HG02973 (cell line): ENCODE data around the gene GREB1L.

Experiments used
- ATAC-seq: cut with Tn5 transposase; IDR thresholded peaks from one replicate; pipeline ENCODE4 v1.9.1; 2021; ENCODE audit warnings: moderate library complexity; ENCODE audit not compliant: unreplicated experiment

The GREB1L gene

DNA sequence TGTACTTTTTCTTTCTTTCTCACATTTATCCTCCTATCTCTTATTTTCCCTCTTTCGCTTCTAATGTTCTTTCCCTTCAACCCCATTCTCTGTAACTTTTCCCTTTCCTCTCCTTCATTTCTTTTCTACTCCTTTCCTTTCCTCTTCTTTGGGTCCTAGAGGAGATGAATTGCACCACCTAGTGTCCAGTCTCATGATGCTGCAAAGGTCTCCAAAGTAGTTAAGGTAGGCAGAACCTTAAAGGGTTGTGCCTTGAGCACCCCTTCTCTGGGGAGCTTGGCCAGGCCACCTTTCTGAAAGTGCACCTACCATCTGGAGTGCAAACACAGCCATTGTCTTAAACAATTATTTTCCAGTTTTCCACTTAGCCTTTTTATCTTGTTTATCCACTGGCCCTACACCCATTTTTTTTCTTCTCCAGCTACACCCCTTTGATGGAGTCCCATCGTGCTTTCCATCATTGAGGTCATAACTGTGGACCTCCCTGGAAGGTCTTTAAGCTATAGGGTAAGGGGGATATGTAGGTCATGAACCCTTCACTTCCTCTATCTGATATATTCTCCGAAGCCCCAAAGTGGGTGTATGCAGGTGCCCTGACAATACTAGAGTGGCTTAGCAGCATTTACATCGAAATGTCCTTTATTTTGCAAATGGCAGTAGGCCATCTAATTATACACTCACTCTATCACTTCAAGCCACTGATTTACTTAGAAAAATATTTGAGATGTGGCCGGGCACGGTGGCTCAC lies 202.6 kb downstream of the GREB1L start:
- ATAC-seq: no peak

- ATAC-seq: no peak
Measured at GRCh38 chr18:21448299-21448698, 206.3 kb downstream of the GREB1L start.

GRCh38 chr18:21449367-21450290 lies 207.6 kb downstream of the GREB1L start:
- ATAC-seq: no peak

DNA sequence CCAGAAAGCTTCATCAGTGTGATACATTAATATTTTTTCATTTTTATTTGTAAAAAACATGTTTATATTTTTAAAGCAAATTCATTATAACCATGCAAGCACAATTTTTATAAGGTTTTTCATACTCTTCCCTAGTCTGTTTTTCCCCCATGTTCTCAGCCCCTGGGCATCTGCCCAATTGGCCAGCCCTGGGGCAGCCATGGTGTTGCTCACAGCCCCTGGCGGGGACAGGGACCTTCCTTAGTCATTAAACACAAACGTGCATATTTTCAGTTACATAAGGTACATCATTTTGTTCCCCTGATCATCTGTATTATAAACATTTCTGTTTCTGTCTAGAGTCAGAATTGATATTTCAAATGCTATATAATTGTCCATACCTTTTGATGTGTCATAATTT lies 208.5 kb downstream of the GREB1L start:
- ATAC-seq: no peak

DNA sequence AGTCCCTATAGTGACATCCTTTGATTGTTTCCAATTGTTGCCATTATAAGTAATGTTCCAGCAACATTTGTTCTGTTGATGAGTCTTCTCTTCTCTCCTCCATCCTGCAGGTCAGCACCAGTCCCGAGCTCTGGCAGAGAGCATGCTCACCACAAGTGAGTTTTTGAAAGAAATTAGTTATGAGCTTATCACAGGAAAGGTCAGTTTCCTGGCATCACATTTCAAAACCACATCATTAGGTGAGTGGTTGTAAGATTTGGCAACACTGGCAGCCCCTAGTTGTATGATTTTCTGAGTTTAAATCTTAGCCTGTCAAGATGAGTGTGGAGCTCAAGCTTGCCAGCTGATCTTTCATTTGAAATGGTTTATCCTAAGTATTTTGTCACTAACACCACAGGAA lies 208.9 kb downstream of the GREB1L start:
- ATAC-seq: no peak

GRCh38 chr18:21451851-21452250 lies 209.8 kb downstream of the GREB1L start:
- ATAC-seq: no peak

DNA sequence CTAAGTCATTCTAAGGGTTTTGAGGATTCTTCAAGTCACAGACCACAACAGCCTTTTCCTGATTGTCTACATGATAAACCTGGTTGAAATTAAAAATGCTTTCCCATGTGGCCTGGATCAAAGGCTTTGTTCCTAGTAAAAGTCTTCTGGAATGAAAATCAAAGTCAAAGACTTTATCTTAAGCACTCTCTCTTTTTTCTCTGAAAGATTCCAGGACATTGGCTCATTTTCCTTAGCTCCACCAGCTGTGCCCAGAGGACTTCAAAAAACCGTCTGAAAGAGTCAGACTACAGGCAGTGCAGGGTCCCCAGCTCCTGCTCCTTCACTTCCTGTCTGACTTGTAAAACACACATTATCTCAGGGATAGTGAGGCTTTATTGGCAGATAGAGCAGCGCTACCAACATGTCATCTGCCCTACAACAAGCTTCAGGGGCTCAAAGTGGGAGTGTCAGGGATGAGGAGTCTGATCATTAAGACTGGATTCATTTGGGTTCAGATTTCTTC lies 210.3 kb downstream of the GREB1L start:
- ATAC-seq: no peak

DNA sequence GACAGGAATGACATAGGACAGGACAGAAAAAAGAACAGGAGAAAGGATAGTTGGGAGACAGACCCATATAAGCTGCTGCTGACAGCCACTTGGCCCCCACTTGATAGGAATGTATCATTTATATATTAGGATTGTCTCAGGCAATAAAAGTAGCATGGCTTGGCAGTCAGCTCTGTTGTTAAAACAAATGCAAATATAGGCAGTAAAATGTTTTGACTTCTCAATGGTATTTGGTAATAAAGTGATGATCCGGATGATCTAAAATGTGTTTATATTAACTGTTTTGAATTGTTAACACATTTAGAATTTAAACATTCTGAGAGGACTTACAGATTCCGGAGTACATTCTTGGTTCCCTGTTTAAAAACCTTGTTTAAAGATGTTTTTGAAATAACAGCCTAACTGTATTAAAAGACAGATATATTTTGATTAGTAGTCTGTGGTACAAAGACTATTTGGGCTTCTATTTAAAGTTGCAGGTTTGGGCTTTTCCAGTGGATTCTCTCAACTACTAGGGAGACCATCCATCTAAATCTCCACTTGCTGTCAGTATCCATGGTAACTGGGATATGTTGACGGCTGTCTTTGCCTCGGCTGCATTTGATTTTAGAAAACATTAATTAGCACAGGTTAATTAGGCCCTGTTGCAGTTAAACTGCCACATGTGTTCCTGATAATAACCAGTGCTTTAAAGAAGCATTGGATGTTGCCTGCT lies 210.9 kb downstream of the GREB1L start:
- ATAC-seq: no peak

DNA sequence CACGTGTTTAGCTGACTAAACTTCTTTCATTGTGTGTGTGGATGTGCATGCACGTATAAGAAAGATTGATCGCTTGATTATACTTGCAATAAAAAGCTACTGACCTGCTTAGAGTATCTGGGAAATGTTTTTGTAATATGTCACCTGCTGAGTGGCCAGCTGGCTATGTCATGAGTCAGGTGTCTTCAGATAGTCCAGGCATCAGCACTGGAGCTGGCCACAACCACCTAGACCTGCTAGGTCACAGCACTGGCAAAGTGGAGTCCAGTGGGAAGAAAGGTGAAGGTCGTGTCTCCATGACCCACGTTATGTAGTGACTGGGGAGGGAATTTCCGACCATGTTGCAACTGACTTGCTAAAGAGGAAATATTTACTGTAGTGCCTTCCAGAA lies 211.5 kb downstream of the GREB1L start:
- ATAC-seq: no peak

GRCh38 chr18:21454725-21455124 lies 212.7 kb downstream of the GREB1L start:
- no peak for ATAC-seq

- ATAC-seq: no peak
Measured at GRCh38 chr18:21456428-21457178, 214.6 kb downstream of the GREB1L start.

GRCh38 chr18:21457179-21457535 lies 215.1 kb downstream of the GREB1L start:
- ATAC-seq: no peak

- ATAC-seq: no peak
Measured at GRCh38 chr18:21458310-21458709, 216.3 kb downstream of the GREB1L start.

GRCh38 chr18:21458788-21459187 lies 216.8 kb downstream of the GREB1L start:
- no peak for ATAC-seq

- ATAC-seq: no peak
Measured at GRCh38 chr18:21459706-21460286, 217.8 kb downstream of the GREB1L start.

- no peak for ATAC-seq
Measured at GRCh38 chr18:21461460-21461859, 219.4 kb downstream of the GREB1L start.

GRCh38 chr18:21463718-21464117 lies 221.7 kb downstream of the GREB1L start:
- ATAC-seq: no peak

DNA sequence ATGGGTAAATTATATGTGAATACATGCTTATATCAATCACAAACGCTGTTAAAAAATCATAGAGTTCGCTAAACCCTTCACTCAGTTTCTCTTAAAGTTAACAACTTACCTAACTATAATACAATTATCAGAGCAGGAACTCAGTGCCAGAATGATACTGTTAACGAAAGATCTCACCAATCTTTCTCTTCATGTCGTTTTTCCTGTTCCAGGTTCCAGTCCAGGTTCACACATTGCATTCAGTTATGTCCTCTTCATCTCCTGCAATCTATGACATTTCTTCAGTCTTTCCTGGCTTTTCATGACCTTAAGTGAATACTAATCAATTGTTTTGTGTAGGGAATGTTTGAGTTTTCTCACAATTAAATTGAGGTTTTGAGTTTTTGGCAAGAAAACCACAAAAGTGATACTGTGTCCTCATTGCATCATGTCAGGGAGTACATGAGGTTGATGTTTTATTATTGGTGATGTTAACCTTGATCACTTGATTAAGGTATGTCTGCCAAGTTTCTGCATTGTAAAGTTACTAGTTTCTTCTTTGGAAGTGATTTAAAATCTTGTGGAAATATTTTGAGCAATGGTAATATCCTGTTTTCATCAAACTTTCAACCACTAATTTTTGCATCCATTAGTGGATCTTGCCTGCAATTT lies 226.6 kb downstream of the GREB1L start:
- no peak for ATAC-seq

GRCh38 chr18:21472741-21473140 lies 230.7 kb downstream of the GREB1L start:
- no peak for ATAC-seq

DNA sequence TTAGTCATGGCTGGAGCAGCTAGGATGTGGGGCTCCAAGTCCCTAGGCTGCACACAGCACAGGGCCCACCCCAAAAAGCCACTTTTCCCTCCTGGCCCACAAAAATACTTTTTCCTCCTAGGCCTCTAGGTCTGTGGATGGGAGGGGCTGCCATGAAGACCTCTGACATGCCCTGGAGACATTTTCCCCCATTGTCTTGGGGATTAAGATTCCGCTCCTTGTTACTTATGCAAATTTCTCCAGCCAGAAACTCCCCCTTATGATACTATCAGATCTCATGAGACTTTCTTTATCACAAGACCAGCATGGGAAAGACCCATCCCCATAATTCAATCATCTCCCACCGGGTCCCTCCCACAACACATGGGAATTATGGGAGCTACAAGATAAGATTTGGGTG lies 232.6 kb downstream of the GREB1L start:
- ATAC-seq: no peak
